HUES48 (cell line): Measurements from ENCODE around the gene CCDC122.

Source experiments
- H3K27ac ChIP-seq: one replicate; pipeline ENCODE4 v1.7.0; 2013; ENCODE audit warnings: low read depth, low read length, inconsistent platforms
- H3K27me3 ChIP-seq: 2 replicates; pipeline ENCODE4 v1.6.1; 2013; ENCODE audit warnings: mild to moderate bottlenecking, low read length; ENCODE audit not compliant: control insufficient read depth, insufficient read depth
- H3K36me3 ChIP-seq: 2 replicates; pipeline ENCODE4 v1.6.1; 2013; ENCODE audit warnings: low read length; ENCODE audit not compliant: control insufficient read depth, insufficient read depth
- H3K4me1 ChIP-seq: 2 replicates; pipeline ENCODE4 v1.6.1; 2013; ENCODE audit warnings: mild to moderate bottlenecking, low read length; ENCODE audit not compliant: control insufficient read depth, insufficient read depth
- H3K4me3 ChIP-seq: 2 replicates; pipeline ENCODE4 v1.5.1; 2013; ENCODE audit warnings: mild to moderate bottlenecking, low read depth, low read length
- H3K9ac ChIP-seq: 2 replicates; pipeline ENCODE4 v1.6.1; 2013; ENCODE audit warnings: mild to moderate bottlenecking, low read depth, low read length, moderate library complexity
- H3K9me3 ChIP-seq: 2 replicates; pipeline ENCODE4 v1.6.1; 2013; ENCODE audit warnings: low read length; ENCODE audit not compliant: control insufficient read depth, insufficient read depth

The CCDC122 gene

GRCh38 chr13:43876366-43876765 is 3.2 kb downstream of the CCDC122 start:
- Histone ChIP-seq H3K9me3 (no peaks in the 10 kb centered on the region), H3K27ac (no peak overlapping the region), H3K4me1 (peaks cover 34% of the 10 kb centered on the region), H3K27me3 (peaks cover 17% of the 10 kb centered on the region), H3K9ac (no peak overlapping the region), H3K4me3 (no peak overlapping the region), H3K36me3 (no peaks in the 10 kb centered on the region; the same call in 1 of the 2 replicates)

GRCh38 chr13:43874504-43875092 is 4.9 kb downstream of the CCDC122 start:
- Histone ChIP-seq H3K4me3 (no peak overlapping the region), H3K27ac (no peak overlapping the region), H3K36me3 (peaks cover under 1% of the 10 kb centered on the region; the same call in 1 of the 2 replicates), H3K27me3 (0 out of 2 replicates have a peak, but pooled peaks cover 4% of the 10 kb centered on the region), H3K9me3 (no peaks in the 10 kb centered on the region), H3K4me1 (peaks cover 29% of the 10 kb centered on the region), H3K9ac (no peak overlapping the region)

- Histone ChIP-seq H3K27me3 (no peaks in the 10 kb centered on the region), H3K36me3 (peaks cover 8% of the 10 kb centered on the region), H3K27ac (no peak overlapping the region)
Measured at GRCh38 chr13:43872181-43872580, 7.4 kb downstream of the CCDC122 start.

GRCh38 chr13:43865892-43866291 is 13.6 kb downstream of the CCDC122 start:
- Histone ChIP-seq H3K4me1 (0 out of 2 replicates have a peak, but pooled peaks cover under 1% of the 10 kb centered on the region), H3K27me3 (no peaks in the 10 kb centered on the region), H3K36me3 (peaks cover 8% of the 10 kb centered on the region), H3K4me3 (no peak overlapping the region), H3K27ac (no peak overlapping the region), H3K9me3 (no peaks in the 10 kb centered on the region), H3K9ac (no peak overlapping the region)

More at GRCh38 chr13:43872181-43872580, 7.4 kb downstream of the CCDC122 start:
- Histone ChIP-seq H3K4me3 (no peak overlapping the region), H3K9me3 (no peaks in the 10 kb centered on the region), H3K4me1 (peaks cover 12% of the 10 kb centered on the region), H3K9ac (no peak overlapping the region)

- peaks cover 7% of the 10 kb centered on the region; the same call in 1 of the 2 replicates for H3K4me1 ChIP-seq
- no peaks in the 10 kb centered on the region for H3K27me3 ChIP-seq
- peaks cover 8% of the 10 kb centered on the region for H3K36me3 ChIP-seq
- H3K9me3 ChIP-seq: no peaks in the 10 kb centered on the region
- no peak overlapping the region for H3K9ac ChIP-seq
- H3K27ac ChIP-seq: no peak overlapping the region
- no peak overlapping the region for H3K4me3 ChIP-seq
Measured at GRCh38 chr13:43864921-43865320, 14.6 kb downstream of the CCDC122 start.

- H3K4me3 ChIP-seq: no peak overlapping the region
- no peaks in the 10 kb centered on the region for H3K36me3 ChIP-seq
- no peak overlapping the region for H3K27ac ChIP-seq
- no peak overlapping the region for H3K9ac ChIP-seq
- no peaks in the 10 kb centered on the region for H3K27me3 ChIP-seq
- H3K4me1 ChIP-seq: peaks cover 7% of the 10 kb centered on the region; the same call in 1 of the 2 replicates
- H3K9me3 ChIP-seq: no peaks in the 10 kb centered on the region
Measured at GRCh38 chr13:43861863-43862262, 17.7 kb downstream of the CCDC122 start.

GRCh38 chr13:43852923-43853404 is 26.6 kb downstream of the CCDC122 start:
- no peaks in the 10 kb centered on the region for H3K36me3 ChIP-seq

GRCh38 chr13:43850873-43851272 is 28.7 kb downstream of the CCDC122 start:
- H3K9ac ChIP-seq: no peak overlapping the region

More at GRCh38 chr13:43852923-43853404, 26.6 kb downstream of the CCDC122 start:
- no peak overlapping the region for H3K4me3 ChIP-seq
- H3K9ac ChIP-seq: no peak overlapping the region
- no peaks in the 10 kb centered on the region for H3K27me3 ChIP-seq
- H3K9me3 ChIP-seq: peaks cover 21% of the 10 kb centered on the region
- no peaks in the 10 kb centered on the region for H3K4me1 ChIP-seq
- no peak overlapping the region for H3K27ac ChIP-seq

GRCh38 chr13:43848001-43848649 is 31.4 kb downstream of the CCDC122 start:
- H3K9me3 ChIP-seq: peaks cover 10% of the 10 kb centered on the region
- no peak overlapping the region for H3K4me3 ChIP-seq
- no peaks in the 10 kb centered on the region for H3K4me1 ChIP-seq
- no peak overlapping the region for H3K27ac ChIP-seq
- H3K36me3 ChIP-seq: no peaks in the 10 kb centered on the region
- no peaks in the 10 kb centered on the region for H3K27me3 ChIP-seq
- no peak overlapping the region for H3K9ac ChIP-seq

More at GRCh38 chr13:43850873-43851272, 28.7 kb downstream of the CCDC122 start:
- H3K27me3 ChIP-seq: no peaks in the 10 kb centered on the region
- no peaks in the 10 kb centered on the region for H3K36me3 ChIP-seq
- H3K9me3 ChIP-seq: peaks cover 21% of the 10 kb centered on the region
- no peak overlapping the region for H3K27ac ChIP-seq
- no peaks in the 10 kb centered on the region for H3K4me1 ChIP-seq
- H3K4me3 ChIP-seq: no peak overlapping the region

GRCh38 chr13:43846496-43847158 is 32.9 kb downstream of the CCDC122 start:
- H3K27ac ChIP-seq: no peak overlapping the region
- no peak overlapping the region for H3K9ac ChIP-seq
- H3K27me3 ChIP-seq: no peaks in the 10 kb centered on the region
- no peaks in the 10 kb centered on the region for H3K36me3 ChIP-seq
- H3K9me3 ChIP-seq: peaks cover 8% of the 10 kb centered on the region
- no peak overlapping the region for H3K4me3 ChIP-seq
- H3K4me1 ChIP-seq: no peaks in the 10 kb centered on the region

GRCh38 chr13:43838909-43839308 is 40.6 kb downstream of the CCDC122 start:
- Histone ChIP-seq H3K36me3 (no peaks in the 10 kb centered on the region), H3K27me3 (no peaks in the 10 kb centered on the region), H3K9me3 (no peaks in the 10 kb centered on the region), H3K4me3 (no peak overlapping the region), H3K4me1 (no peaks in the 10 kb centered on the region), H3K9ac (no peak overlapping the region), H3K27ac (no peak overlapping the region)
